Measurements from ENCODE around the gene C3orf33.
"Not testable (repeated sequence)": the region's sequence is repeated elsewhere in the genome, so short reads cannot be mapped to it uniquely, and the experiment has no call there.

Gene C3orf33, protein sequence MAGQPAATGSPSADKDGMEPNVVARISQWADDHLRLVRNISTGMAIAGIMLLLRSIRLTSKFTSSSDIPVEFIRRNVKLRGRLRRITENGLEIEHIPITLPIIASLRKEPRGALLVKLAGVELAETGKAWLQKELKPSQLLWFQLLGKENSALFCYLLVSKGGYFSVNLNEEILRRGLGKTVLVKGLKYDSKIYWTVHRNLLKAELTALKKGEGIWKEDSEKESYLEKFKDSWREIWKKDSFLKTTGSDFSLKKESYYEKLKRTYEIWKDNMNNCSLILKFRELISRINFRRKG

DNA sequence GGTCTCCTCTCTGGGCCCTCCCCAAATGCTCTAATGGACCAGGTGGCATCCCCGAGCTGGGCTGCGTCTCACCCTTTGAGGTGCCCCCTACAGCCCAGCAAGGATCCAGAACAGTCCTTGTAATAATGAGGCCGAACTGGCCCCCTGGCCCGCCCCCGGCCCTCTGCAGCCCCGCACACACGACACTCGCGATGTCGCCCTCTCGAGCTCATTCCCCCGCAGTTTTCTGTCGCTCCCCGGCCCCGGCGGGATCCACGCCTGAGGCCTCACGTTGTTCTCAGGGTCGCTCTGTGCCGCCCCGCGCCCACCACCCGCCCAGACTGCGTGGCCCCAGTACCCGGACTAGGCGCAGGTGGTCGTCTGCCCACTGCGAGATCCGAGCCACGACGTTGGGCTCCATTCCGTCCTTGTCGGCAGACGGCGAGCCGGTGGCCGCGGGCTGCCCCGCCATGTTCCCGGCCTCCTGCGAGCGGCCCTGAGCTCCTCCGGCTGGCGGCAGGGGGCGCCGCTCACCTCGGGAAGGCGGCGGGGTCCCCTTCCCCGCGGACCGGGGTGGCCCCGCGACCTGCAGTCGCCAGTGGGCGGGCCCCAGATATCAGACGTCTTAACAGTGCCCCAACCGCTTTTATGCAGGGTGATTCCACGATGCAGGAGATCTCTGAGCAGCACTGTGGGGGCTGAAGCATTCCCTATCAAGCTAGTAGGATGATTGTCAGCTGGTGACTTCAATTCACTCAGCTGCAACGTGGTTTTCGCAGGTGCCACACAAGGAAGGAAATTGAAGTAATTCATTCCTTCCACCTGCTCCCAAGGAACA lies at the start of gene C3orf33:
TSS of gene C3orf33 (minus strand) at position 477 of the 817 bp plus-strand sequence. CDS start at position 451, 26 bp downstream.
- DNase-seq (ENCODE audit: low spot score), result peak; percentile 77

DNA sequence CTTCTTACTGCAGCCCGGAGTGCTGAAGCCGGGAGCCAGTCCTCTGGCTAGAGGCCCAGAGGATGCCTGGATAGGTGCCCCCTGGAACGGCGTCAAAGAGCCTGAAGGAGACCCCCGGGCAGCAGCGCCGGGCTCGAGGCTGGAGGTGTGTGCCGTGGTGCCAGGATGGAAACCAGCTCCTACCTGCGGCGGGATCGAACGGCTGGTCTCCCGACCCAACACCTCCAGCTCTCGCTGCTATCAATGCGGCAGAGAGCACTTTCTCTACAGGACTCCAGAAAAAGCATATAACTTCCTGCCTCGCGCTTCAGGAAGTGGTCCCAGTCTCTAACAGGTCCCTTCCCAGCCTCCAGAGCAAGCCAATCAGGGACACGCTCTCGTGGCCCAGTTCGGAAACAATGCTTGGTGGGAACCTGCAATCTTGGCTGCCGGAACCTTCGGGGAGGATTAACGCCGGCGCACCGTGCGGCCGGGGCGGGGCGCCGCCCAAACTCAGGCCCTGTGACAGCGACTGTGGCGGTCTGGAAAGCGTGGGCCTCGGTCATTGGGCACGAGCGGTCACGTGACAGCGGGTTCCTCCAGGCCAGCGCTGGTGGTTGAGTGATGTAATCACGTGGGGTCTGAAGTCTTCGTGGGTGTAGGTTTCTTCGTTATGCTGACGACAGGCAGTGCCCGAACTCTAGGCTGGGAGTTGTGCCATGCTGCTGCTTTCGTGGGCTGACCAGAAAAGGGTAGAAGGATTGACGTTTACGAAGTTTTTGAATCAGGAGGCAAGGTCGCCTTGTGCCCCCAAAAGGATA lies 48.3 kb upstream of the C3orf33 start, which contains the start of gene SLC33A1:
TSS of gene SLC33A1 (minus strand) at position 287 of the 800 bp plus-strand sequence. CDS start 430 bp downstream, outside the sequence.
- peak; percentile 99 for DNase-seq (ENCODE audit: low spot score)

DNA sequence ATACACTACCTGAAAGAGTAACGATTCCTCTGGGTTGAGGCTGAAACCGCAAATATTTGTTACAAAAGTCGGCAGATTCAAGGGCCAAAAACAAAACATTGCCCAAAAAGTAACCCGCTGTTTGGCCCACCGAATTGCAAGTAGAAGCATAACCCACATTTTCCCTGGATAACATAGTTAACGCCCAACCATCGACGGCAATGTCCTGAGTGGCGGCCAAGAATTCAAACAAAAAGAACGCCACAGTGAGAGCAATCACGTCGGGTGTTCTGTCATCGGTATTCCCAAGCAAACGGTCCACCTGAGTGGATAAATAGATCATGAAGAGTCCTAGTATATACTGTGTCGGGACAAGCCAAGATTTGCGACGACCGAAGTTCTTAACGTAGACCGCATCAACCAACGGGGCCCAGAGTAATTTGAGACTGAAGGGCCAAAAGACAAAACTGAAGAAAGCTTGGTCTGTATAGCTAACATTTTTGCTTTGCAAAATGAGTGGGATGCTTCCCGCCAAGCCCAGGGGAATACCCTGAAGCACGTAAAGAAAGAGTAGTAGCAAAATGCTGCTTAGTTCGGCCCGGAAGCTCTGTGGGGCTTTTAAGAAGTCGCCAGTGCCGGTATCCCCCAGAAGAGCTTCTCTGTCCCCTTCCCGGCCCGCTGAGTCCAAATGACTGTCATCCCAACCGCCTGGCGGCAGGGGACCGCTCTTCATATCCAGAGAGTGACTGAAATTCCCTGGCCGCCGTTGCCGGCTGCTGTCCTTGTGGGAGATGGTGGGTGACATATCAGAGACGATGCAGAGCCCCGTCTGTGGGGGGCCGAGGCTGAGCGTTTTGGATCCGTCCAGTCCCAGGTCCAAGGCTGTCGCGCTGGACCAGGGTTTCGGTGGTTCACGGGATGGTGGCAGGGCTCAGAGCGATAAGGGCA lies 47.4 kb upstream of the C3orf33 start:
- peak; percentile 54 for DNase-seq (ENCODE audit: low spot score)

DNA sequence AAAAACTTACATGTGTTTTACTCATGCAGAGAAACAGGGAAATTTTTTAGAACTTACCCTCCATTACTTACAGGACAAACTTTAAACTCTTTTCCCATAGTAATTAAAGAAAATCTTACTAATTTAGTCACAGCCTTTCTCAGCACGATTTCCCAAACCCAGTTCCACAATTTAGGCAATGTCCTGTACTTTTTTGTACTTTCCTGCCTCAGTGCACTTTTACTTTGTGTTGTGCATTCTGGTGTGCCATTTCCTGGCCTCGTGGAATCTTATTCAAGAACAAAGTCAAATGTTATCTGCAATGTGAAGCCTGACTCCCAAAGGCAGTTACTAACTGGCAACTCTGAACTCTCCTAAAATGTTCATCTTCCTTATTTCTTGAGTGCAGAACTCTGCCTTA lies 46.3 kb upstream of the C3orf33 start:
- DNase-seq (ENCODE audit: low spot score), result no peak

DNA sequence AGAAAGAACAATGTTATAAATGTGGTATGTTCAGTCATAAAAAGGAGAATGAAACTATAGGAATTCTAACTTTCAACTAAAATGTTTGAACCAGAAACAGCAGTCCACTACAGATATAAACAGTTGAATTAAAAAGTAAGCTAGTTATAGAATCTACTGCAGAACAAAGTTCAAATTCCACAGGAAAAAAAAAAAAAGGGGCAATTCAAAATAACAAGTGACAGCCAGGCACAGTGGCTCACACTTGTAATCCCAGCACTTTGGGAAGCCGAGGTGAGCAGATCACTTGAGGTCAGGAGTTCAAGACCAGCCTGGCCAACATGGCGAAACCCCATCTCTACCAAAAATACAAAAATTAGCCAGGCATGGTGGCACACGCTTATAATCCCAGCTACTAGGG lies 43.3 kb upstream of the C3orf33 start:
- not testable (repeated sequence) for DNase-seq (ENCODE audit: low spot score)

DNA sequence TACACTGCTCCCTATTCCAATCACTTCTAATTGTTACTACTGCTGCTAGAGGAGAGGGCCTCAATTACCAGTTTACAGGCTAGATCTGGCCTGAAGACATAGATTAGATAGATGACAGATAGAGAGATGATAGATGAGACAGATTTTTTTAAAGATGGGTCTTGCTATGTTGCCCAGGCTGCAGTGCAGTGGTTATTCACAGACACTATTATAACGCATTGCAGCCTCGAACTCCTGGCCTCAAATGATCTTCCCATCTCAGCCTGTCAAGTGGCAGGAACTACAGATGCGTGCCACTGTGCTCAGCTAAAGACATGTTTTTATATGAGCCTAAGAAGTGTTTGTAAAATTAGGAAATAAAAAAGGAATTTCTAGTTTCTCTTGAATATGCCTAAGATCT lies 41.9 kb upstream of the C3orf33 start:
- DNase-seq (ENCODE audit: low spot score), result no peak

DNA sequence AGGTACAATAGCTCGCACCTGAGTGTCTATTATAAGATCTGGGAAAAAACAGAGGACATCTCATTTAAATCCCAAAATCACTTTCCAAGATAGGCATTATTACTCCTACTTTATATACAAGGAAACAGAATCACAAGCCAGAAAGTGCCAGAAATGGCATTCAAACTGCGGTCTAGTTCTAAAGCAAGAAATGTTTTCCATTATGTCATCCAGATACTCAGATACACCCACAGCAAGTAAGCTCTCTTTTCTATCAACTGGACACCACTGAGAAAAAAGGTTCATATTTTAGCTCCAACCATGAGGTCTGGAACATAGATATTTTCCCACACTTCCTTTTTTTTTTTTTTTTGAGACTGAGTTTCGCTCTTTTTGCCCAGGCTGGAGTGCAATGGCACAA lies 40.0 kb upstream of the C3orf33 start:
- DNase-seq (ENCODE audit: low spot score), result no peak

DNA sequence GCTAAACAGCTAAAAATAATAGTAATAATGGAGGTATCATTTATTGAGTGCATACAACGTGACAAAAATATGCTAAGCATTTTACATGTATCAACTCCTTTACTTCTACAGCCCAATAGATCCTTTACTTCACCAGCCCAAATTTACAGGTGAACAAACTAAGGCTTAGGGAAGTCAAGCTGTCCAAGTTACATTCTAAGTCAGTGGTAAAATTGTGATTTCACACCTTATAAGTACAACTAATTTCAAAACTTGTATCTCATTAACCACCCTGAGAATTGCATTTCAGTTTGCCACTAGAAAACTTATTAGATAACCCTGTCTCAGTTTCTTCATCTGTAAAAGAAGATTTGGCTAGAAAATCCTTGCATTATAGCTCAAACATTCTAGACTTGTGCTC lies 37.5 kb upstream of the C3orf33 start:
- no peak for DNase-seq (ENCODE audit: low spot score)

DNA sequence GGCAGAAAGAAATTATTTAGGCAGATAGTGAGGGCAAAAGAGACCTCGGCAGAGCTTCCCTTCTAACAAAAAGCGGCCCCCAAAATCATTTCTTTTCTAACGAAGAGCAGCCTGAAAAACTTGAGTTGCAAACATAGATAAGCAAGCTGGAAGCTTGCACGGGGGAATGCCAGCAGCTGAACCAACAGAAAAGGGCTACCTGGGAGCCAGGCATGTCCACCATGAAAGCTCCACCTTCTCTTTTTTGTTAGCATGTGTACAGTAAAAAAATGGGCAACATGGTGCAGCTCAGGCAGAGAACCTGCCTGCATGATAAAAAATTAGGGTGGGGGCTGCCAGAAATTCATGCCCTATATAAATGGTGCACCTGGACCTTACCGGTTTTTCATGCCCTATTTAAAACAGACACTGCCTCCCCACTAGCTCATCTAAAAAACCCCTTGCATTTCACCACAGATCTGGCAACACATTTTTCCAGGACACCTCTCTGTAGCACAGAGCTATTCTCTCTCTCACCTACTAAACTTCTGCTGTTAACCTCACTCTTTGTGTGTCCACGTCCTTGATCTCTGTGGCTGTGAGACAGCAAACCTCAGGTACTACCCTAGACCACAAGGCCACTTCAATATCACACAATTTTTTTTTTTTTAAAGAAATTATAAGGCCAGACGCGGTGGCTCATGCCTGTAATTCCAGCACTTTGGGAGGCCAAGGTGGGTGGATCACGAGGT lies 29.4 kb upstream of the C3orf33 start:
- no peak for DNase-seq (ENCODE audit: low spot score)

DNA sequence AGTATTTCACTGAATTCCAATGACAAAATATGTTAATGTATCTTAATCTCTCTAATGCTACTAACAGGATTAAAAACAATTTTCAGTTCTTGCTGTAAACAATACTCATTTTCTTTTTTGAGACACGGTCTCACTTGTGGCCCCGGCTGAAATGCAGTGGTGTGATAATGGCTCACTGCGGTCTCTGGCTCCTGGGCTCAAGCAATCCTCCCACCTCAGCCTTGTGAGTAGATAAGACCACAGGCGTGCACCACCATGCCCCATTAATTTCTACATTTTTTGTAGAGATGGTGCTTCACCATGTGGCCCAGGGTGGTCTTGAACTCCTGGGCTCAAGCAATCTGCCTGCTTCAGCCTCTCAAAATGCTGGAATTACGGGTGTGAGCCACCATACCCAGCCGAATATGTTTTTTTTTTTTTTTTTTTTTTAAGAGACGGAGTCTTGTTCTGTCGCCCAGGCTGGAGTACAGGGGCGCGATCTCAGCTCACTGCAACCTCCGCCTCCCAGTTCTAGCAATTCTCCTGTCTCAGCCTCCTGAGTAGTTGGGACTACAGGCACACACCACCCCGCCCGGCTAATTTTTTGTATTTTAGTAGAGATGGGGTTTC lies 22.5 kb upstream of the C3orf33 start:
- not testable (repeated sequence) for DNase-seq (ENCODE audit: low spot score)

DNA sequence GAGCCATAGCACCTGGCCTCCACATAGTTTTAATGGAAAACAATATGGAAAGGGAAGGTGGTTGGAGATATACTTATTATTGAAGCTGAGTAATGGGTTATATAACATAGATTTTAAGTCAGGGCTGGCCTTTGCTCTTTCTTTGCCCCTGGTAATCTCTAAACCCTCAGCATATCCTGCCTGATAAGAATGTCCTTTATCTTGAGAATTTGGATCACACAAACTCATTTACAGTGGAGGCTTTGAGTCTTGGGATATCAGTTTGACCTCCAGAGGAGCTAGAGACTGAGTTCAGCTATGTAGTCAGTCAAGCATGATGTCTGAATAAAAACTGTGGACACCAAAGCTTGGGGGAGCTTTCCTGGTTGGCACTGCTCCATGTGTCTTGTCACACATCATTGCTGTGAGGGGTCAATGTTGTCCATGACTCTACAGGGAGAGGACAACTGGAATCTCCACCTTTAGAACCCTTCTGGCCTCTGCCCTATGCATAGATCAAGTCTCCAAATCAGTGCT lies 9.0 kb upstream of the C3orf33 start:
- no peak for DNase-seq (ENCODE audit: low spot score)

DNA sequence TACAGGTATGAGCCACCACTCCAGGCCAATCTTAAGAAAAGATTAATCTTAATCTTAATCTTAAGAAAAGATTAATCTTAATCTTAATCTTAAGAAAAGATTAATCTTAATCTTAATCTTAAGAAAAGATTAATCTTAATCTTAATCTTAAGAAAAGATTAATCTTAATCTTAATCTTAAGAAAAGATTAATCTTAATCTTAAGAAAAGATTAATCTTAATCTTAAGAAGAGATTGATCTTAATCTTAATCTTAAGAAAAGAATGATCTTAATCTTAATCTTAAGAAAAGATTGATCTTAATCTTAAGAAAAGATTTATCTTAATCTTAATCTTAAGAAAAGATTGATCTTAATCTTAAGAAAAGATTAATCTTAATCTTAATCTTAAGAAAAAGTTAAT lies 7.1 kb upstream of the C3orf33 start:
- not testable (repeated sequence) for DNase-seq (ENCODE audit: low spot score)

DNA sequence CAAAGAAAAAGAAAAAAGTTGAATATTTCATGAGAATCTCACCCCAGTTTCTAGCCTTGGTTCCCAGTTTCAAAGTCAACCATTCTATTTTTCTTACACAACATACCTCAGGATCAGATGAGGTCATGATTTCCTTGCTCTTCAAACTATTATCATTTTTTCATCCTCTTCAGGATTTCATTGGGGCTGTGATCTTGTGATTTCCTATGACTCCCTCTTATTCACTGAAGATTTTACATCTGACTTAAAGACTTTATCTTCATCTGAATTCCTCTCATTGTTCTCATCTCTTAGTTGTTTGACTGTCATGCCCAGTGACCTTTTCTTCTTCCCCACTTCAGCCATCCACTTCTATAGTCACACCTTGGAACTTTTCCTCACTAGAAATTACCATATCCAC lies 3.1 kb upstream of the C3orf33 start:
- DNase-seq (ENCODE audit: low spot score), result no peak

DNA sequence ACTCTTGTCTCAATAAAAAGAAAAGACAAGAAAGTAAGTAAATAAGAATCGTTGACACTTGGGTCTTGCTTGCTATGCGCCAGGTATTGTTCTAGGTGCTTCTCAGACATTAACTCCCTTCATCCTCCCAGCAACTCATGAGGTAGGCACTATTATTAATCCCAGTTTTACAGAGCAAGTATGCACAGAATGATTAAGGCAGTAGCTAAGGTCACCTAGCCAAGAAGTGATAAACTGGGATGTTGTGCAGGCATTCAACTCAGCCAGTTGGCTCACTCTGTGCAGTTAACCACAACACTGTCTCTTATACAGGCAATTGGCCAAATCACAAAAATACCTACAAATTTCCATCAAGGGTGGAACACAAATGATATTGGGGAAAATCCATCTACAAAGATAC lies 1.7 kb upstream of the C3orf33 start:
- no peak for DNase-seq (ENCODE audit: low spot score)

DNA sequence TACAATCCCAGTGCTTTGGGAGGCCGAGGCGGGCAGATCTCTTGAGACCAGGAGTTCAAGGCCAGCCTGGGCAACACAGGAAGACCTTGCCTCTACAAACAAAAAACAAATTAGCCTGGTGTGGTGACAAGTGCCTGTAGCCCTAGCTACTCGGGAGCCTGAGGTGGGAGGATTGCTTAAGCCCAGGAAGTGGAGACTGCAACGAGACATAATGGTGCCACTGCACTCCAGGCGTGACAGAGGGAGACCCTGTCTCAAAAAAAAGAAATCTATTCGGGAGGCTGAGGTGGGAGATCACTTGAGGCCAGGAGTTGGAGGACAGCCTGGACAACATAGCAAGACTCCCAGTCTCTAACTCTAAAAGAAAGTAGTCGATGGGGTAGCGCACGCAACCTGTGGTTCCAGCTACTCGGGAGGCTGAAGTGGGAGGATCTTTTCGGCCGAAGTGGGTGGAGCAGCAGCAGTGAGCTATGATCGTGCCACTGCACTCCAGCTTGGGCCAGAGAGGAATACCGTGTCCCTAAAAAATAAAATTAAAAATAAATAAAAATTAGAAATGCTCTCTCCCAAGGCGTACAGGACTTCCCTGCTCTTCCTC lies 775 bp downstream of the C3orf33 start:
- DNase-seq (ENCODE audit: low spot score), result no peak

DNA sequence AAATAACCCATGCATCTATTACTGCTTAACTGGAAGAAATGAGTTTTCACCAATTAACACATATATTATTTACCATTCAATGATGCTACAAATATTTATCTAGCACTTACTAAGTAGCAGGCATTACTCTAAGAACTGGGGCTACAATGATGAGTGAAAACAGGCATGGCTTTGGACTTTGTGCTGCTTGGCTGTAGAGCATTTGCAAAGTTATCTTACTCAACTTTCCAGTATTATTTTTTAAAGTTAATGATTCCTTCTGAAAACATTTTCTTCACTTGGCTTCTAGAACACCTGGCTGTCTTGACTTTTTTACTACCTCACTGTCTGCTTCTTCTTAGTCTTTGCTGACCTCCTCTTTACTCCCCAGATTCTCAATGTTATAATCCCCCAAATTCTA lies 1.8 kb downstream of the C3orf33 start:
- DNase-seq (ENCODE audit: low spot score), result no peak

DNA sequence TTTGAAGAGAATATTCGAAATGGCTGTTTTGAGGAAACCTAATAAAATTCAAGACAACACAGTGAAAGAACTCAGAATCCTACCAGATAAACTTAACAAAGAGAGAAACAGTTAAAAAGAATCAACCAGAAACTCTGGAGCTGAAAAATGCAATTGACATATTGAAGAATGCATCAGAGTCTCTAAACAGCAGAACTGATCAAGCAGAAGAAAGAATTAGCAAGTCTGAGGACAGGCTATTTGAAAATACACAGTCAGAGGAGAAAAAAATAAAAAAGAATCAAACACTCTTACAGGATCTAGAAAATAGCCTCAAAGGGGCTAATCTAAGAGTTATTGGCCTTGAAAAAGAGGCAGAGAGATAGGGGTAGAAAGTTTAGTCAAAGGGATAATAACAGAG lies 13.5 kb downstream of the C3orf33 start:
- DNase-seq (ENCODE audit: low spot score), result no peak

DNA sequence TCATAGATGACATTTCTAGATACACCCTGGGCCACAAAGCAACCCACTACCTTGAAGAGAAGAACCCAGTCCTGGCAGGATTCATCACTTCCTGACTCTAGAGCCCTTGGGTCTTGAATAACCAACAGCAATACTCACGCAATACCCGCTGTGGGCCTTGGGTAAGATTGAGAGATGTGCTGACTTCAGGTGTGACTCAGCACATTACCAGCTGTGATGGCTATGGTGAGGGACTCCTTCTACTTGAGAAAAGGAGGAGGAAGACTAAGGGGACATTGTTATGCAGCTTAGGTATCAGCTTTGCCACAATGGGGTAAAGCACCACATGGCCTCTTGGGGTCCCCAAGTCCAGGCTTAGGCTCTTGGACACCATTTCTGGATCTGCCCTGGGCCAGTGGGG lies 14.9 kb downstream of the C3orf33 start:
- DNase-seq (ENCODE audit: low spot score), result no peak

DNA sequence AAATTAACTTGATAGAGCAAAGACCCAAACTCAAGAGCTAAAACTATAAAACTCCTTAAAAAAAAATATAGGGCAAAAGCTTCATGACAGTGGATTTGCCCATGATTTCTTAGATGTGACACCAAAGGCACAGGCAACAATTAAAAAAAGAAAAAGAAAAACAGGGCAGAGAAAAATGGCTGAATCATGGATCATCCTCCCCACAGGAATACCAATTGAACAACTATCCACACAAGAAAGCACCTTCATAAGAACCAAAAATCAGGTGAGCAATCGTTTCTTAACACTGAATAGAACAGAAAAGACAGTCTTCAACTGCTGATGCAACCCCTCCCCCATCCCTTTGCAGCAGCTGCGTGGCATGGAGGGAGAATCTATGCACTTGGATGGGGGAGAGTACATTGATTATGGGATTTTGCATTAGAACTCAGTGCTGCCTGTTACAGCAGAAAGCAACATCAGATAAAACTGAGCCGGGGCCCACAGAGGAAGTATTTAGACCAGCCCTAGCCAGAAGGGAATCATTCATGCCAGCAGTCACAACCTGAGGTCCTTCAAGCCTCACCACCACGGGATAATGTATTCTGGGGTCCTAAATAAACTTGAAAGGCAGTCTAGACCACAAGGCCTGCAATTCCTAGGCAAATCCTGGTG lies 15.7 kb downstream of the C3orf33 start:
- DNase-seq (ENCODE audit: low spot score), result no peak
